HG02943 (cell line): ENCODE data around the gene KLHL15.
"Not testable (repeated sequence)": the region's sequence is repeated elsewhere in the genome, so short reads cannot be mapped to it uniquely, and the experiment has no call there.

ENCODE experiments used
- ATAC-seq: cut with Tn5 transposase; IDR thresholded peaks from one replicate; pipeline ENCODE4 v1.9.1; 2021; ENCODE audit warnings: mild to moderate bottlenecking, low read depth, moderate library complexity; ENCODE audit not compliant: unreplicated experiment

The KLHL15 gene

DNA sequence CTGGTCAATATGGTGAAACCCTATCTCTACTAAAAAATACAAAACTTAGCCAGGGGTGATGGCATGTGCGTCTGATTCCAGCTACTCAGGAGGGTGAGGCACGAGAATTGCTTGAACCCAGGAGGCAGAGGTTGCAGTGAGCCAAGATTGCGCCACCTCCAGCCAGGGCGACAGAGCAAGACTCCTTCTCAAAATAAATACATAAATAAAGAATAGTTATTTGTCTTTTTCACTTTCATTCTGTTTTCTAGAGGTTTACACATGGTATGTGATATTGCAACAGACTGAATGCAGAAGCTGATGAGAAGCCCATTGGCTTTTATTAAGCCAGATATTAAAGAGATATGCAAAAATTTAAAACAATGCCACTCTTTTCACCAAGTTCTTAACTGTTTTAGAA is 8.2 kb downstream of the KLHL15 start:
- ATAC-seq = no peak

DNA sequence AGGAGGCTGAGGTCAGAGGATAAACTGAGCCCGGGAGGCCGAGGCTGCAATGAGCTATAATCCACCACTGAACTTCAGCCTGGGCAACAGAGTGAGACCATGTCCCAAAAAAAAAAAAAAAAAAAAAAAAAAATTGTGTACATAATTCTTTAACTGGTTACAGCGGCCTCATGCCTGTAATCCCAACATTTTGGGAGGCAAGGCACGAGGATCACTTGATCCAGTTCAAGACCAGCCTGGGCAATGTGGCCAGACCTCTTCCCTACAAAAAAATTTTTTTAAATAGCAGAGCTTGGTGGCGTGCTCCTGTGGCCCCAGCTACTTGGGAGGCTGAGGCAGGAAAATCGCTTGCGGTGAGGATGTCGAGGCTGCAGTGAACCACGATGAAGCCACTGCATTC is 9.3 kb downstream of the KLHL15 start:
- ATAC-seq = no peak

DNA sequence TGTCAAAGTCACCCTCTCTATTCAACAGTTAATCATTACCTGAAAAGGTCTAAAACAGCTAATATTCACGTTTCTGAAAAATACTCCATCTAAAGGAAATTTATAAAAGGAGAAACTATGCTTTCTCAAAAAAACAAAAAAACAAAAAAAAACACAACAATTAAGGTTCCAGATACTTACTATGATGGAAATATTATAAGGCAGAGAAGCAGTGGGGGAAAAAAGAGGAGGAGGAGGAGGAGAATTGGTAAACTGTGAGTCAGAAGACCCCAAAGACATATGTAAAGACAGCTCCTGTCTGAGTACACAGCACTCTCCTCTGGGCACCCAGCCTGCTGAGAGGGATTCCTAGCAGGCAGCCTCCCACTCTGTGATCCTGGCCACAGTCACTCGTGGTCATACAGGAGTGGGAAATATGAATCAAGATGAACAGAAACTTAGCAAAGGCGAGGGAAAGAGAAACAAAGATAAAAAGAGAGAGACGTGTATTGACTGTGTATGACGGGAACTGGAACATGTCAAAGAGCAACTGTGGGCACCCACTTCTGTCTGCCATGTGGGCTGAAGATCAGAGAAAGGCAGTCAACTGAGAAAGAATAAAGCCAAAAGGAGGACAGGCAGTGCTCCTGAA is 12.5 kb downstream of the KLHL15 start:
- peak; percentile 79 for ATAC-seq

DNA sequence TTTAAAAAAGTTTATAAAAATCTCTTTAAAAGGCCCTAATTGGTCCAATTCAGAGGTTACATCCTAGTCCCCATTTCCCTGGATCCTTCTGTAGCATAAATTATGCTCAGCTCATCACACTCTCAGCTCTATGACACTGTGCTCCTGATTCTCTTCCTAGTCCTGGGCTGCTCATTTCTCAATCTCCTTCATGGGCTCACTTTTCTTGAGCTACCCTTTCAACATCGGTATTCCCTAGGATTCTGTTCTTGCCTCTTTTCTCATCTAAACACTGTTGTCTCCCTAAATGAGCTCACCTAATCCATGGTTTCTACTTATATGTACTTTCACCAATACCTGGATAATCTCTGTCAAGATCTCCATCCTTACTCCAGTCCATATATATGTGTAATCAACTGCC is 14.7 kb downstream of the KLHL15 start:
- ATAC-seq = no peak

DNA sequence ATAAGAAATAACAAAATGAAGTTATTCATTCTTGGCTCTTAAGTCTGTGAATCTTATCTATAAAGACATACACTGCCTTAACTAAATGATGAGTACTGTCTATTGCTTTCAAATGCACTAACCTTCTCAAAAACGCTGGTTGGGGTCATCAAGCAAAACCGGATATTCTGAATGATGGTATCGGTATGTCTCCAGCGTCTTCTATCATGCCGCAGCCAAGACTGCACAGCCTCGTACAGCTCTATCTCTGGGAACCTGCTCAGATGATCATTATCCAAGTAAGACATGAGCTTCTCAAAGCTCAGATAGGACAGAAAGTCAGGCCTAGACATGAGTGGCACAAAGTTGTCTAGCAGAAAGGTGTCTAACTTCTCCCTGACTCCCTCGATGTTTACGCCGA is 21.1 kb downstream of the KLHL15 start:
- no peak for ATAC-seq

DNA sequence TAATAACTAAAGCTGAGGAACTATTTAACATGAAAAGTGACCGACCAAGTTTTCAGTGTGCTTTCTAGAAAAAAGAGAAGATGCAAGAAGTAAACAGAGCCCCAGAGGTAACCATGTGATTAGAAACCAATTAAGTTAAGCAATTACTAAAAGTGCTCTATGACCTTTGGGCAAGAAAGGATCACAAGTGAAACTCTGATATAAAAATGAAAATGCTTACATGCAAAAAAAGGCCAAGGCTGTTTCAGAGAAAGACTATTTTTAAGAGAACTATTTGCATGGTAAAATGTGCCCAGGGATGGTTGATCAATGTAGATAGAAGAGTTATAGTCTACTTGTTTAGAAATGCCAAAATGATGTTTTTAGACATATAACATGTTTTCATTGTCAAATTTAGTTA is 22.0 kb downstream of the KLHL15 start:
- ATAC-seq = no peak

DNA sequence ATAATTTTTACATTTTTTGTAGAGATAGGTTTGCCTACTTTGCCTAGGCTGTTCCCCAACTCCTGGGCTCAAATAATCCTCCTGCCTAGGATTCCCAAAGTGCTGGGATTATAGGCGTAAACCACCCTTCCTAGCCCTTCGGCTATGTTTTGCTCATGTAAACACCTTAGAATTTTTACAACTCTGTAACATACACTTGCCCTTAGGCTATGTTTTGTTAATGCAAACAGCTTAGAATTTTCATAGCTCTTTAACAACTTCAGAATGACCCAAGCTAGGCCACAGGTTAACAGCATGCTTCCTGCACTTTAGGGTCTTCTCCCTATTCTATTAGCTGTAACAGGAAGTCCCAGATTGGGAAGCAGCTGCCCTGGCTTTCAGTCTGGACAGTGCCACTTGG is 24.2 kb downstream of the KLHL15 start:
- ATAC-seq = no peak

DNA sequence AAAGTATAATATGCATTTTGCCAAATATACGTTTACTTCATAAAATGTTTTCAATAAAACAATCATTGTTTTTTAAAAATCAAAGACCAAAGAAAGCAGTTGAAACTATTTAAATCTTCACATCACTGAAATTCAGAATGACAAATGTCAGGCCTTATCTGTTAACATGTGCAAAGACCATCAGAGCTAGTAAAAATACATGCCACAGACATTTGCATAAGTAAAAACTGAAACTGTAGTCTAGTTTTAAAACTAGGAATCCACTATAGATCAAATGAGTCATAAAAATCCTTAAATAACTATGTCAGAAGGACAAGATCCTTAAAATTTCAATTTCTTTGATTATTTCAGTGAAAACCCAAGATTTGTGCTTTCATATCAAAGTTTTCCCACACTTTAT is 24.8 kb downstream of the KLHL15 start:
- ATAC-seq = no peak

DNA sequence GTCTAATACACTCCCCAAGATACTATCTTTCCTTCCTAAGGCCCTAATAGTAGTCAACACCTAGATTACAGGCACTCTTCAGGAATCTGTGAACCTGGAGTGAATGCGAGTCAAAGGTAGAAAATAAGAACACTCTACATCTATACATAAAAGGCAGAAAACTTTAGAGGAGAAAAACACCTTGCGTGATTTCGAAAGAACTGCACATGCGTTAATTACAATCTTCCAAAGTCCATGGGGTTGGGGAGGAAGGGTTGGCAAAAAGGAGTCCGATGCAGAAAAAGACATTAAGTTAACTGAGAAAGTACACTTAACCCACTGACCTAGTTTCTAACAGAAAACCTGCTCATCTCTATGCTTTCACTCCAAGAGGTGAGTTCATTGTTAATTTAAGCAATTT is 27.3 kb downstream of the KLHL15 start:
- no peak for ATAC-seq

DNA sequence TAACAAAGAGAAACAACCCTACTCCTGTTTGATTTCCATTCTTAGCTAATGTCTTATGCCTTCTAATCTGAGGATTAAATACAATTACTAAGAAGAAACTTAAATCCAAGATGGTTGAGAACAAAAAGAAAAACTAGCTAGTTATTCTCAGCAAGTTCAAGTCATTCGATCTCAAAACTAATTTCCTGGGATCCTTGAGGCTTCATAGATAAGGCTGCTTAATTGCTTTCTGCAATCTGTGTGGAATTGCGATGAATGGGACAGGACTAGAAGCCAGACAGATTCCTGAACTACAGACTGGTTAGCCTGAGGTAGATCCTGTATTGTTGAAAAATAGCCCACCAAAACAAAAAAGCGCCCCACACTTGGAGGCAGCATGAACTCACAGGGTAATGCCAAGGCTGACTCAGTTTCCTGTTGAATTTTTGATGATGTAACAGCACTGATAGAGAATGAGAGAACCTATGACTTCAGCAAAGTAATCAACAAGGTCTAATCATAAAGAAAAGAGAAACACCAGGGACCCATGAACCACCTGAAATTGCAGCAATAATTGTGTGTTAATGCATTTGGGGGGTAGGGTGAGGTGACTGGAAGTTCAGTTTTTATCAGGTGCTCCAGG is 33.9 kb downstream of the KLHL15 start:
- ATAC-seq = no peak

DNA sequence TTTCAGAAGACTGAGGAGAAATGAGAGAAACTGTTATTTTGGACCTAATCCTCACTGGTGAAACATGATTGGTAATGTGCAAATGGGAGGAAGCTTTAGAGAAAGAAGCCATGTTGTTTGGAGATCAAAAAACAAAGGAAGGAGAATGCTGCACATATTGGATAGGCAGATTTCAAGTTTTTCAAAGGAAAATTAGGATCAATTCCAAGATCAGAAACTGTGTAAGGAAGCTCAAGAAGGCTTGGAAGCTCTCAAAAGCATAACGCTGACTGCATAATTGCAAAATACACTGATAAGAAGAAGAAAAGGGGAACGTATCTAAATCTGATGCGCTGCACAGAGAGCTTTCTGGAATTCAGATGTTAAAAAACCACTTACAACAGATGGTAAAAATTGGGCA is 34.6 kb downstream of the KLHL15 start:
- no peak for ATAC-seq

DNA sequence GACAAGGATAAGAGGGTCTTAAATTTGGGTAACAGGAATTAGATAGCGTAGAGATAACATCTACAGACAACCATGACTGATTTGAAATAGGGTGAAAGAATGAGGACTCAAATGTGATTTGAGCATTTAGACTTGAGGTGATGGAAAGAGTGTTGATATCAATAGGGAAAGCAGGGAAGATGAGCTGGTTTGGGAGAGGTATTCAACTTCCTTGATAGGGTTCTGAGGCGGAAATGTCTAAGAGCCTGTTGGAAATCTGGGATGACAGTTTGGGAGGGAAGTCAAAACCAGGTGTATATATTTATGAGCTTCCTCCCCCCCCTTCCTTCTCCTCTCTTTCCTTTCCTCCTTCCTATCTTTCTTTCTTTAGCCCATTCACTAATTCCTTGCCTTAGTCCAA is 36.5 kb downstream of the KLHL15 start:
- no peak for ATAC-seq

DNA sequence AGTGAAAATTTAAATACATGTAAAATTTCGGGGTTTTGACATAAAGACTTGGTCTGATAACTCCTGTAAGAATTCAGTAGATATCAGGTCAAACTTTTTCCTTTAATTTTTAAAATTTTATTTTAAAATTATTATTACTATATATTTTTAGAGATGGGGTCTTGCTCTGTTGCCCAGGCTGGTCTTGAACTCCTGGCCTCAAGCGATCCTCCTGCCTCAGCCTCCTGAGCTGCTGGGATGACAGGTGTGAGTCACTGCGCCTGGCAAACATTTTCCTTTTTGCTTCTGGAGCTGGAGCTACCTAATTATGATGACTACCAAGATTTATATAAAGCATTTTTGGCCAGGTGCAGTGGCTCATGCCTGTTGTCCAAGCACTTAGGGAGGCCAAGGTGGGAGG is 37.3 kb downstream of the KLHL15 start:
- ATAC-seq = no peak

DNA sequence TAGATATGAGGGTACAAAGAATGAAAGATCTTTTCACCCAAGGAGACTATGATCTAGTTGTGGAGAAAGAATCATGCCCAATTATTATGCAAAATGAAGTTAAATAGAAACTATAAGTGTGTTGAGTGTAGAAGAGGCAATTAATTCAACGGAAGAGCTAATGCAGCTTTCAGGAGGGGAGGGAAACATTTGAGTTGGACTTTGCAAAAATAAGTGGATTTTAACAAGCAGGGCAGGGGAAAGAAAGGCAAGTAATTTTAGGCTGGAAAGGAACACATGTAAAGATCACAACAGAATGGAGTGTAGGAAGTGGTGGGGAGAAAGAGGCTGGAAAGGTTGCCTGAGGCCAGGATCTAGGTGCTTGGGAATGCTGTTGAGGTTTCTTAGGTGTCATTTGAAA is 44.1 kb downstream of the KLHL15 start:
- no peak for ATAC-seq

DNA sequence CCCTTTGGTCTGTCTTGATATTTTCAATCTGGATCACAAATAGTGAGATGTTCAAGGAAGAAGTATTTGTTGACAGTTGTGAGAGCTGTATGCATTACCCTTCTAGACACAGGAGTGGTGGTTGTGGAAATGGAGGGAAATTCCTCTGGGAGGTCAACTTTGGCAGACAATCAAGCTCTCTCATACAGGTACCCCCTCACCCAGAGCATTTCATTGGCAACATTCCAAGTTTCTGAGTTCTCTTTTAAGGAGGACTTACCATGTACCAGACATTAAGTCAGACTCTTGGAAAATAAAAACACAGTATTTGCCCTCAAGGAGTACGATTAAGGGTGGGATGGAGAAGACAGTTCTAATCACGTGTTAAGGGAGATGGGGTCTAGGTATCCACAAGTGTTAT is 45.3 kb downstream of the KLHL15 start:
- no peak for ATAC-seq

DNA sequence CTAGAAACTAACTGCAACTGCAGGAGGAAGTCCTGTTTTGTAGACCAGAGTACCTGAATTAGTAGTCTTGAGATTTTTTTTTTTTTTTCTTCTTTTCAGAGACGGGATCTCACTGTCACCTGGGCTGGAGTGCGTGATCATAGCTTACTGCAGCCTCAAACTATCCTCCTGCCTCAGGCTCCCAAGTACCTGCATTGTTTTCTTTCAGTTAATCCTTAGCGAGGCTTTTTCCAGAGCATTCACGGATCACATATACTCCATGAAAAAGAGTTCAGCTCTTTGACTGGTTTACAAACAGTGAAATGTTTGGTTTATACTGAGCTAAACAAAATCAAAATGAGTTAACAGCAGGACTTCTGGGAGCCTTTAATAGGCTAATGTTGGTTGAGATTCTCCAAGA is 45.8 kb downstream of the KLHL15 start:
- no peak for ATAC-seq

DNA sequence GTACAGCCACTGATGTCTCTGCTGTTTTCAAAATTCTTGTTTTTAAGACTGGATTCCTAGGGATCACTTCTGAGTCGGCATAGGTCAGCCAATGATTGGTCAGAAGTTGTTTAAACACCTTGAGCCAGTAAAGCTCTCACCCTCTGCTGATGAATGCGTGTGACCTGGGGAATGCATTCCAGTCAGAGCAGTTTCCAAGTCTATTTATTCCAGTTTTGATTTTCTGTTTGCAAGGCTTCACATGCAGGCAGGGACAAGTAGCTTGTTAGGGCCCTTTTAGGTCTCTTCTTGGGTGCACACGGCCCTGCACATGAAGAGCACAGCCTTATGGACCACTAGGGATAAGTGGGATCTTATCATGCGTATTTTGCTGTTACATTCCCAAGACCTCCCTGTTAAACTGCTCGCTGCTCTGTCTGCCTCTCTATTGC is 47.0 kb downstream of the KLHL15 start:
- ATAC-seq = no peak

DNA sequence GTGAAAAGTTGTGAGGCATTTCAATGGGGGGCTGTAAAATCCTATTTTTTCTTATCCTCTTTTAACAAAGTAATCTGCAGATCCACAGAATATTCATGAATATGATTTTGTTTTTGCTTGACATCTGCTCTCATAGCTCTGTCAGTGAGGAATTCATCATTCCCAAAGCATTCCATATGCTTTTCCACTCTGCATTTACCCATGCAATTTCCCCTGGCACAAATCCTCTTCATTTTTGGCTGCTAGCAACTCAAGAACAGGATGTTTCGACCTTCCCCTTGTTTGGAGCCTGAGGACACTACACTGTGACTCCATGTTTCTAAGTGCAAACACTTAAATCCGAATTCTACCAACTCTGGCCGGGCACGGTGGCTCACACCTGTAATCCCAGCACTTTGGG is 48.5 kb downstream of the KLHL15 start:
- no peak for ATAC-seq

DNA sequence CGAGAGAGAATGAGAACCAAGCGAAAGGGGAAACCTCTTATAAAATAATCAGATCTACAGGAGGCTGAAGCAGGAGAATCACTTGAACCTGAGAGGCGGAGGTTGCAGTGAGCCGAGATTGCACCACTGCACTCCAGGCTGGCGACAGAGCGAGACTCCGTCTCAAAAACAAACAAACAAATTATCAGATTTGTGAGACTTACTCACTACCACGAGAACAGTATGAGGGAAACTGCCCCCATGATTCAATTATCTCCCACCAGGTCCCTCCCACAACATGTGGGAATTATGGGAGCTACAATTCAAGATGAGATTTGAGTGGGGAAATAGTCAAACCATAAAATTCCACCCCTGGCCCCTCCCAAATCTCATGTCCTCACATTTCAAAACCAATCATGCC is 61.4 kb downstream of the KLHL15 start:
- not testable (repeated sequence) for ATAC-seq

DNA sequence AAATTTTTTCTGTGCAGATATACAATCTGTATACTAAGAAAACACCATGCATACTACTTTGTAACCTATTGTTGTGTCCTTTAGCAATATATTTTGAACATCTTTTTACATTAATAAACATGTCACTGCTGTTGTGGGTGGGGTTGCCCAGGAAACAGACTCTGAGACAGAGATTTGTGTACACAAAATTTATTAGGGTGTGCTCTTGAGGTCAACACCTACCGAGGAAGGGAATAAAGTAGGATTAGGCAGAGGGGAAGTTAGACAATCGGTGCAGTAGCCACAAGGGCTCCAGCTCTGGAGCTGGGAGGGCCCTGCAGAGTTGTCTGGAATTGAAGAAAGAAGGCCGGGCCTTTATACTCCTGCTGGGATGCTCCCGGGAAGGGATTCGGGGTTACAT is 62.8 kb downstream of the KLHL15 start:
- no peak for ATAC-seq

DNA sequence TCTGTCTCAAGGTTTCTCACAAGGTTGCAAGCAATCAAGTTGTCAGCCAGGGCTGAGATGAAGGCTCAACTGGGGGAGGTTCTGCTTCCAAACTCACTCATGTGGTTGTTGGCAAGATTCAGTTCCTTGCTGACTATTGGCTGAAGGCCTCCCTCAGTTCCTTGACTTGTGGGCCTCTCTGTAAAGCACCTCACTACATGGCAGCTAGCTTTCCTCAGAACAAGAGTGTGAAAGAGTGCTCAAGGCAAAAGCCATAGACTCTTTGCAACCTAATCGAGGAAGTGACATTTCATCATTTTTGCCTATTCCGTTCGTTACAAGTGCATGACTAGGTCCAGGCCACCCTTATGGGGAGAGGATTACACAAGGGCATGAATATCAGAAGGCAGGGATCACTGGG is 67.2 kb downstream of the KLHL15 start:
- no peak for ATAC-seq

DNA sequence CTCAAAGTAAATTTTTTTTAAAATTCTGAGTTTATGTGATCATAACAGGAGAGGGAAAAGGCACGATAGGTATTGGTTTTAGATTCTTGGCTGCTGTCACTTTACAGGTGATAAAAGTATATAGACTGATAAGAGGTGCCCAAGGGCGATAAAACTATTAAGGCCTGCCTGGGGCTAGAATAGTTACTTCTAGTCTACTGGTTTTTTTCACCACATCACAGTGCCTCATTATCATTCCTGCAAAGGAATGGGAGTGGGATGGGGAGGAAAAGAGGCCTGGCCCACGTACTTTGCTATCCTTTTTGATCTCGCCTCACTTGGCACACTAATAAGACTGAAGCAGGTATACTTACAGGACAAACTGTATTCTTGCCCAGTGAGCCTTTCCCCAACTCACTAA is 72.6 kb downstream of the KLHL15 start:
- no peak for ATAC-seq

DNA sequence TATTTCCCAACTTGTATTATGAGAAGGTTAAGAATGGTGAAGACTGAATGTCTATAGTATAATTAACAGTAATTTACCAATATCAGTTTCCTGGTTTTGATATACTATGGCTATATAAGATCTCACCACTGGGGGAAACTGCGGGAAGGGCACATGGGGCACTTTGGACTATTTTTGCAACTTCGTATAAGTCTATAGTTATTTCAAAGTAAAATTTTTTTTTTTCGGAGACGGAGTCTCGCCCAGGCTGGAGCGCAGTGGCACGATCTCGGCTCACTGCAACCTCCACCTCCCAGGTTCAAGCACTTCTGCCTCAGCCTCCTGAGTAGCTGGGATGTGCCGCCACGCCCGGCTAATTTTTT is 73.1 kb downstream of the KLHL15 start:
- no peak for ATAC-seq
